HAP-1 (cell line): ENCODE results near the gene DOCK3.
"Not testable (repeated sequence)": the region's sequence is repeated elsewhere in the genome, so short reads cannot be mapped to it uniquely, and the experiment has no call there.

ENCODE experiments used
- DNase-seq, 2 experiments: peaks; one replicate each; pipeline ENCODE4 v3.0.0-alpha.2; 2016 to 2020; ENCODE audit warnings: low spot score in 2 of 2
- H3K27me3 ChIP-seq: fragments of 250-450 bp; sonication (Bioruptor Pico); 2 replicates; pipeline ENCODE4 v1.5.1; 2020; ENCODE audit warnings: low read depth, mild to moderate bottlenecking, moderate library complexity
- H3K36me3 ChIP-seq: fragments of 250-450 bp; sonication (Bioruptor Pico); replicated peaks from 2 replicates; pipeline ENCODE4 v1.5.1; 2020; ENCODE audit warnings: mild to moderate bottlenecking
- H3K4me1 ChIP-seq: fragments of 250-450 bp; sonication (Bioruptor Pico); 2 replicates; pipeline ENCODE4 v1.5.1; 2020; ENCODE audit warnings: mild to moderate bottlenecking
- H3K4me3 ChIP-seq: fragments of 250-450 bp; sonication (Bioruptor Pico); 2 replicates; pipeline ENCODE4 v1.5.1; 2020; ENCODE audit warnings: mild to moderate bottlenecking, moderate library complexity
- H3K9me3 ChIP-seq: fragments of 250-450 bp; sonication (Bioruptor Pico); 2 replicates; pipeline ENCODE4 v1.5.1; 2020; ENCODE audit warnings: mild to moderate bottlenecking, moderate library complexity
- in situ Hi-C: fragments of 300-500 bp; cut with MboI; formaldehyde crosslinking; loops from 3 replicates; pipeline ENCODE4 v1.14.3; 2020; ENCODE audit warnings: low sequenced_read_pairs, inconsistent platforms, mixed read lengths

The DOCK3 gene

DNA sequence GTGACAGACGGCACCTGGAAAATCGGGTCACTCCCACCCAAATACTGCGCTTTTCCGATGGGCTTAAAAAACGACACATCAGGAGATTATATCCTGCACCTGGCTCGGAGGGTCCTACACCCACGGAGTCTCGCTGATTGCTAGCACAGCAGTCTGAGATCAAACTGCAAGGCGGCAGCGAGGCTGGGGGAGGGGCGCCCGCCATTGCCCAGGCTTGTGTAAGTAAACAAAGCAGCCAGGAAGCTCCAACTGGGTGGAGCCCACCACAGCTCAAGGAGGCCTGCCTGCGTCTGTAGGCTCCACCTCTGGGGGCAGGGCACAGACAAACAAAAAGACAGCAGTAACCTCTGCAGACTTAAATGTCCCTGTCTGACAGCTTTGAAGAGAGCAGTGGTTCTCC lies 524.6 kb downstream of the DOCK3 start:
- H3K36me3 ChIP-seq, in situ Hi-C loops, H3K27me3 ChIP-seq, H3K4me3 ChIP-seq, DNase-seq, H3K4me1 ChIP-seq, H3K9me3 ChIP-seq: not testable (repeated sequence)

DNA sequence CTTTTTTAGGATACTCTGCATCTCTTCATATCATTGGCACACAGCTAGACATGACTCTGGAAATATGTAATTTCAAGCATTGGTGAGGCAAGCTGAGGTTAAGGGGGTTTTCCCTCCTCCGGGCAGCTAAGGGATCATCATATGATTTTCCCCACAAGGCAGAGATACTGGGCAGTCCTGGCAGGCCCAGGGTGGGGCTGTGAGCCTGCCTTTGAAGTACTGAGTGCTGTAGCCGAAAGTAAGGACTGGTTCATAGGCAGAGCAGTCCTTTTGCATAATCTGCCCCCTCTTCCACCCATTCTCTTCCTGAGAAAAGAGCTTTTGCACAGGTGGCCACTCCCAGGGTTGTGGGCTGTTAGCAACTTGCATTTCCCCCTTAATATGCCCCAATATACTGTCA lies 541.6 kb downstream of the DOCK3 start:
- in situ Hi-C loops = no loop called here
- H3K36me3 ChIP-seq = no peaks in the 10 kb centered on the region

DNA sequence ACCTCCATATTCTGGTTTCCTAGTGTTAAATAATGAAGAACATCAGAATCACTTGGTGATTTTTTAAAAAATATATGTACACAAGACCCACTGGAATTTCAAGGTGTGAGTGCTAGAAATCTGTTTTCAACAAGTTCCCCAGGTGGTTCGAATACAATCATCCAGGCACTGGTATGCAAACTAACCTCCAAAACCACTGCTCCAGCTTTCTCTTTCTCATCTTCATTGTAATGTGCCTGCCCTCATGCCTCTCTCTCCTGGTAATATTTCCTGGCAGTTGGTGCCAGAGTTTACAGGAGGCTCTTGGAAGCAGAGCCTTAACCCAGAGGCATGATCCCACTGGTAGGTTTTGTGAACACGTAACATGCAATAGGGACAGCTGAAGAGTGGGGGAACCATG lies 547.2 kb downstream of the DOCK3 start:
- Histone ChIP-seq H3K36me3 (no peaks in the 10 kb centered on the region), H3K27me3 (no peaks in the 10 kb centered on the region), H3K4me1 (no peaks in the 10 kb centered on the region), H3K9me3 (no peaks in the 10 kb centered on the region), H3K4me3 (no peak overlapping the region)
- in situ Hi-C loops = no loop called here
- no peak for DNase-seq

More for the DNA sequence above, 541.6 kb downstream of the DOCK3 start:
- Histone ChIP-seq H3K4me3 (no peak overlapping the region), H3K27me3 (no peaks in the 10 kb centered on the region), H3K4me1 (no peaks in the 10 kb centered on the region), H3K9me3 (no peaks in the 10 kb centered on the region)
- no peak for DNase-seq

DNA sequence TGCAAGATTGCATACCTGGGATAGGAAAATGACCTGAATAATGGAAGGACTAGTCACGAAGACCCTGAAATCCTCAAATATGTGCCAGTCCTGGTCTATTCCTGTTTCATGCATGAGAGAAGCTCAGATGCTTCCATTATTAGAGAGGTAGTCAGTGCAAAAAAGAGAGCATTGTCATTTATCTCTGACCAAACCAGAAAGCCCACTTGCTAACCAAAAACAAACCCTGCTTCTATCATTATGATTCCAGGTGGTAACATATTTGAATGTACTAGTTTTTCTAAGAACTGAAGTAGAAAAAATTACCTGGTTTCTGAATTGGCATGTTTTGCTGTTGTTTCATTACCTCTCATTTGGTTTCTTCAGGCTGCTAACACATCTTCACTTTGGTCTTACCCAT lies 549.6 kb downstream of the DOCK3 start:
- Histone ChIP-seq H3K27me3 (no peaks in the 10 kb centered on the region), H3K36me3 (no peaks in the 10 kb centered on the region), H3K9me3 (no peaks in the 10 kb centered on the region), H3K4me1 (no peaks in the 10 kb centered on the region), H3K4me3 (no peak overlapping the region)
- in situ Hi-C loops = no loop called here
- no peak for DNase-seq

DNA sequence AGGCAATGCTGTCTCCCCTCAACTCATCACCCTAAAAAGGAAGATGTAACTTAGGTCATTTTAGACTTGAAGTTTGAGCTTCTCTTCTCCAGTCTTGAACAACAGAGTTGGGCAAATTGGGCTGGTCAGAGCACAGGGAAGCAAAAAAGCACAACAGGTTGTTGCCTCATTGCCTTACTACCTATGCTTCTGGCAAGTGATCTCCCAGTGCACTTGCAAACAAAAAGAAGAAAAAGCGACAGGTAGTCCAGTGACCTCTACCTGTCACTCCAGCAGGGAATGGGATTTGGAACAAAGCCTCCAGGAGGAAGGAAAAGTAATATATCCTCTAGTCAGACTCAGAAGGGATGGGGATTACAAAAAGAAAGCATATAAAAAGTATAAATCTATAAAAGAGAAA lies 550.1 kb downstream of the DOCK3 start:
- H3K4me3 ChIP-seq = no peak overlapping the region
- no peak for DNase-seq
- H3K9me3 ChIP-seq = no peaks in the 10 kb centered on the region
- H3K4me1 ChIP-seq = no peaks in the 10 kb centered on the region
- in situ Hi-C loops = no loop called here
- H3K27me3 ChIP-seq = no peaks in the 10 kb centered on the region
- H3K36me3 ChIP-seq = no peaks in the 10 kb centered on the region

DNA sequence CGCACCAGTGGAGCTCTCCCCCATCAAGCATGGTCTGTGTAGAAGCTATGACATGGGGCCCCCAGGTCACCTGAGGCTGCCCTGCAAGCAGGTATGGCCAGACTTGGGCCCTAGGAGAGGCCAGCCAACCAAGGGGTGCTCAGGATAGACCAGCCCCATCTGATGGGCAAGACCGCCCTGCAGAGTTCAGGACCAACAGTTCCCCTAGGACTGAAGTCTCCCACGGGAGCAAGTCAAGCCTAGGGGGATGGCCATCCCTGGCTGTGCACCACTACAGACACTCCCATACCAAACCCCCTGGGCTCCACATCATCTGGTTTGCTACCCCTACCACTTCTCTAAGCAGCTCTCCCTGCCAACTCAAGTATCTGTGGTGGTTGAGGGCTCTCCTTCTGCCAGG lies 568.2 kb downstream of the DOCK3 start:
- Histone ChIP-seq H3K4me1 (no peaks in the 10 kb centered on the region), H3K36me3 (no peaks in the 10 kb centered on the region), H3K4me3 (no peak overlapping the region), H3K9me3 (no peaks in the 10 kb centered on the region), H3K27me3 (no peaks in the 10 kb centered on the region)
- in situ Hi-C loops = no loop called here
- DNase-seq = no peak

- Histone ChIP-seq H3K4me3 (no peak overlapping the region), H3K27me3 (no peaks in the 10 kb centered on the region), H3K9me3 (no peaks in the 10 kb centered on the region), H3K4me1 (no peaks in the 10 kb centered on the region), H3K36me3 (no peaks in the 10 kb centered on the region)
- in situ Hi-C loops = no loop called here
- DNase-seq = no peak
These were observed 569.2 kb downstream of the DOCK3 start for GRCh38 chr3:51243924-51244323.

GRCh38 chr3:51245867-51246266 lies 571.1 kb downstream of the DOCK3 start:
- no peaks in the 10 kb centered on the region for H3K27me3 ChIP-seq
- no peak for DNase-seq
- in situ Hi-C loops = no loop called here

DNA sequence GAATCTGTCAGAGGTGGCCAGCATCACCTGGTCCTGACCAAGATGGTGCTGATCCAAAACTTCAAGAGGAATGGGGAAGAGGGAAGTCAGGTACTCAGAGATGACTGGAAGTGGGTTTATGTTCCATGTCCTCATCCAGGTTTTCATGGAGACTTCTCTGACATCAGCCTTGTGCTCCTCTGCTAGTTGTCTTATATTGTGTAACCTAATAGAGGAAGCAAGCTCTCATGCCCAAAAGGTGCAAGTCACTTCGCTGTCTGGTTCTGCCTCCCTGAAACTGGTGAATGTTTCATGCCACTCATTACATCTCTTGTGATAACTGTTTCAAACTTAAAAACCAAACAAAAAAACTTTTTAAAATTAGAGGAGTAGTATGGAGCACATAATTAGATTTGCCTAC lies 583.1 kb downstream of the DOCK3 start:
- no peak for DNase-seq
- H3K36me3 ChIP-seq = no peaks in the 10 kb centered on the region
- H3K27me3 ChIP-seq = peaks cover 2% of the 10 kb centered on the region; the same call in 1 of the 2 replicates
- no peaks in the 10 kb centered on the region for H3K4me1 ChIP-seq
- H3K4me3 ChIP-seq = no peak overlapping the region
- in situ Hi-C loops = no loop called here
- H3K9me3 ChIP-seq = no peaks in the 10 kb centered on the region

More at GRCh38 chr3:51245867-51246266, 571.1 kb downstream of the DOCK3 start:
- Histone ChIP-seq H3K36me3 (no peaks in the 10 kb centered on the region), H3K9me3 (no peaks in the 10 kb centered on the region), H3K4me1 (no peaks in the 10 kb centered on the region), H3K4me3 (no peak overlapping the region)

DNA sequence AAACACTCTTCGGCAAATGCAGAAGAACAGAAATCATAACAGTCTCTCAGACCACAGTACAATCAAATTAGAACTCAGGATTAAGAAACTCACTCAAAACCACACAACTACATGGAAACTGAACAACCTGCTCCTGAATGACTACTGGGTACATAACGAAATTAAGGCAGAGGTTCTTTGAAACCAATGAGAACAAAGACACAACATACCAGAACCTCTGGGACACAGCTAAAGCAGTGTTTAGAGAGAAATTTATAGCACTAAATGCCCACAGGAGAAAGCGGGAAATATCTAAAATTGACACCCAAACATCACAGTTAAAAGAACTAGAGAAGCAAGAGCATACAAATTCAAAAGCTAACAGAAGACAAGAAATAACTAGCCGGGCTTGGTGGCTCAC lies 589.4 kb downstream of the DOCK3 start:
- H3K4me3 ChIP-seq, H3K4me1 ChIP-seq, H3K27me3 ChIP-seq, DNase-seq, in situ Hi-C loops, H3K9me3 ChIP-seq, H3K36me3 ChIP-seq: not testable (repeated sequence)

DNA sequence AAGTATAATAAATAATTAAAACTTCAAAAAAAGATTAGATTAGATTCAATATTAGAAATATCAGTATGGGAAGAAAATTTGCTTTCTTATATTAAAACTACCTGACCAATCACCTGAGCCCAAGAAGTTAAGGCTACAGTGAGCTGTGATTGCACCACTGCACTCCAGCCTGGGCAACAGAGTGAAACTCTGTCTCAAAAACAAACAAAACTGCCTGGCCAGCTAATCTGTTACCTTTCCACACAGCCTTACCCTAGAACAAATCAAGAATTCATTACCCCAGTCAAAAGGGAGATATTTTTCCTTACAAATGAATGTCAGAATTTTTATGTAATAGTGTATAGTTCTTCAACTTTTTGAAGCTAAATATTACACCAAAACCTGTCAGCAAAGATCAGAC lies 593.4 kb downstream of the DOCK3 start:
- Histone ChIP-seq H3K36me3 (no peaks in the 10 kb centered on the region), H3K27me3 (no peaks in the 10 kb centered on the region), H3K4me3 (no peak overlapping the region), H3K9me3 (no peaks in the 10 kb centered on the region), H3K4me1 (no peaks in the 10 kb centered on the region)
- no peak for DNase-seq
- in situ Hi-C loops = no loop called here

GRCh38 chr3:51269466-51269865 lies 594.7 kb downstream of the DOCK3 start:
- DNase-seq = no peak
- in situ Hi-C loops = no loop called here
- no peak overlapping the region for H3K4me3 ChIP-seq
- no peaks in the 10 kb centered on the region for H3K9me3 ChIP-seq
- no peaks in the 10 kb centered on the region for H3K27me3 ChIP-seq
- H3K36me3 ChIP-seq = no peaks in the 10 kb centered on the region
- H3K4me1 ChIP-seq = no peaks in the 10 kb centered on the region

GRCh38 chr3:51270559-51270958 lies 595.8 kb downstream of the DOCK3 start:
- Histone ChIP-seq H3K9me3 (no peaks in the 10 kb centered on the region), H3K27me3 (no peaks in the 10 kb centered on the region), H3K36me3 (no peaks in the 10 kb centered on the region), H3K4me3 (no peak overlapping the region), H3K4me1 (no peaks in the 10 kb centered on the region)
- no peak for DNase-seq
- in situ Hi-C loops = no loop called here

DNA sequence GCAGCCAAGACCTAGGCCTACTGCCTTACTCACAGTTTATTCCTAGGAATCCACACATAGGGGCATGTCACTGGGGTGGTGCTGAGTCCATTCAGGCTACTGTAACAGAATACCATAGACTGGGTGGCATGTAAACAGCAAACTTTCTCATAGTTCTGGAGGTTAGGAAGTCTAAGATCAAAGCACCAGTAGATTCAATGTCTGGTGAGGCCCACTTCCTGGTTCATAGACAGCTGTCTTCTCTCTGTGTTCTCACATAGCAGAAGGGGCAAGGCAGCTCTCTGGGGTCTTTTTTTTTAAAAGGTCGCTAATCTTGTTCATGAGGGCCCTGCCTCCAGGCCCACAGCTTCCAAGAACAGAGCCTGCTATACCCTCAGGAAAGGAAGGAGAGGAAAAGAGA lies 596.4 kb downstream of the DOCK3 start:
- H3K4me3 ChIP-seq = no peak overlapping the region
- H3K4me1 ChIP-seq = no peaks in the 10 kb centered on the region
- no peaks in the 10 kb centered on the region for H3K27me3 ChIP-seq
- in situ Hi-C loops = no loop called here
- H3K9me3 ChIP-seq = no peaks in the 10 kb centered on the region
- no peak for DNase-seq
- no peaks in the 10 kb centered on the region for H3K36me3 ChIP-seq

DNA sequence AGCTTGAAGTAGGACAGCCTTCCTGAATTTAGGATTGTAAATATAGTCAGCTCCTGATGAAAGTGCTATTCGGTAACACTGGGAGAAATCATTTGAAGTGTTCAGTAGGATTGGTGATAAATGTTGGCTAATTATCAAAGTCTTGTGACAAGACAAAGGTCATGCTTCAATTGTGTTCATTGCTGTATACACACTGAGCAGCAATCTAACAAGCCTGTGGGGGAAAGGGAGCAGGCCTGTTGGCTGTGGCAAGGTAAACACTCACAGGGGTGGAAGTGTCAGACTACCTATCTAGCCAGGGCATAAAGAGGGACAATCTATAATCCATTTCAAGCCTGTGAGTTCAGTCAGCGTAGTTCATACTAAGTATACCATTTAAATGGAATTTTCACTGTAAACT lies 599.3 kb downstream of the DOCK3 start:
- no peaks in the 10 kb centered on the region for H3K4me1 ChIP-seq
- H3K9me3 ChIP-seq = no peaks in the 10 kb centered on the region
- no peaks in the 10 kb centered on the region for H3K36me3 ChIP-seq
- no peaks in the 10 kb centered on the region for H3K27me3 ChIP-seq
- in situ Hi-C loops = no loop called here
- no peak for DNase-seq
- H3K4me3 ChIP-seq = no peak overlapping the region
